OCI-LY3 (cell line): ENCODE data around the gene SIAH3.

Experiments used
- CTCF ChIP-seq: fragments of 200-600, 300-600 bp; sonication (generic); IDR thresholded peaks from 2 replicates; pipeline ENCODE4 v1.5.1; 2014; ENCODE audit warnings: antibody characterized with exemption, low read length, low read depth
- EZH2phosphoT487 ChIP-seq: fragments of 200-600 bp; shearing (Covaris generic); IDR thresholded peaks from 2 replicates; pipeline ENCODE4 v1.6.1; 2018; ENCODE audit warnings: antibody characterized with exemption, mixed run types, low read depth

- TF ChIP-seq CTCF: peak; percentile 24; the same call in 1 of the 2 replicates
- no peak for TF ChIP-seq EZH2phosphoT487
Measured at GRCh38 chr13:45737571-45738017, 114.0 kb downstream of the SIAH3 start.
